ENCODE measurements around the gene KLB. TPM values are rescaled to one million over a fixed set of nuclear protein-coding genes. Genes with fewer than 3 reads are reported as not detected.
A peak's percentile ranks its signal among the peaks of the same experiment; 100 is the strongest.

KLB gene
- total and polyA plus RNA-seq, 2 donors (not counting 1 experiment from before 2014, with no cell fraction given), result 0.09 TPM; not detected in 1

DNA sequence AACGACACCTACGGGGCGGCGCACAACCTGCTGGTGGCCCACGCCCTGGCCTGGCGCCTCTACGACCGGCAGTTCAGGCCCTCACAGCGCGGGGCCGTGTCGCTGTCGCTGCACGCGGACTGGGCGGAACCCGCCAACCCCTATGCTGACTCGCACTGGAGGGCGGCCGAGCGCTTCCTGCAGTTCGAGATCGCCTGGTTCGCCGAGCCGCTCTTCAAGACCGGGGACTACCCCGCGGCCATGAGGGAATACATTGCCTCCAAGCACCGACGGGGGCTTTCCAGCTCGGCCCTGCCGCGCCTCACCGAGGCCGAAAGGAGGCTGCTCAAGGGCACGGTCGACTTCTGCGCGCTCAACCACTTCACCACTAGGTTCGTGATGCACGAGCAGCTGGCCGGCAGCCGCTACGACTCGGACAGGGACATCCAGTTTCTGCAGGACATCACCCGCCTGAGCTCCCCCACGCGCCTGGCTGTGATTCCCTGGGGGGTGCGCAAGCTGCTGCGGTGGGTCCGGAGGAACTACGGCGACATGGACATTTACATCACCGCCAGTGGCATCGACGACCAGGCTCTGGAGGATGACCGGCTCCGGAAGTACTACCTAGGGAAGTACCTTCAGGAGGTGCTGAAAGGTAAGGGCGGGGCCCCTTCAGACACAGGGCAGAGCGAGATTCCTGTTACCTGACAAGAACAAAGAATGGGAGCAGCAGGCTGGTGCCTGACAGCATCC is 40.3 kb downstream of the KLB start:
- peak overlapping the region; percentile 66 for H2AFZ ChIP-seq (ENCODE audit: insufficient read depth, low read depth, low read length, poor library complexity, severe bottlenecking)

More for the DNA sequence above, 40.3 kb downstream of the KLB start:
- Mint-ChIP-seq H3K27ac (peak overlapping the region; percentile 91), H3K4me3 (peak overlapping the region; percentile 89), H3K4me1 (peaks cover 23% of the 10 kb centered on the region), H3K27me3 (no peaks in the 10 kb centered on the region), H3K9me3 (ENCODE audit: insufficient read depth) (no peaks in the 10 kb centered on the region)
- H3K9ac ChIP-seq (ENCODE audit: low read length), result peak overlapping the region; percentile 64
- H3K36me3 ChIP-seq (replicated peaks in 1 of 2; ENCODE audit: control extremely low read depth in 1 of 2, control insufficient read depth in 1 of 2, extremely low read depth in 1 of 2, insufficient read depth in 2 of 2, low read length in 1 of 2), result peaks cover 0 to 11% of the 10 kb centered on the region in 2 experiments
- H4K20me1 ChIP-seq (ENCODE audit: control insufficient read depth, insufficient read depth, low read length, poor library complexity, severe bottlenecking), result peaks cover under 1% of the 10 kb centered on the region
- POLR2A ChIA-PET, result interaction anchor here (0.5 to 2.7 kb wide), 5 partner anchors 9 to 188 kb away, joined by 3 to 23 read pairs (median 5); partner anchors contain the start of genes LIAS and RPL9
- no peak for TF ChIP-seq EZH2 (IDR thresholded peaks at IDR 0.05; ENCODE audit: borderline replicate concordance, insufficient read depth, low read depth, low read length, poor library complexity, severe bottlenecking)
- TF ChIP-seq, protein P1, sequence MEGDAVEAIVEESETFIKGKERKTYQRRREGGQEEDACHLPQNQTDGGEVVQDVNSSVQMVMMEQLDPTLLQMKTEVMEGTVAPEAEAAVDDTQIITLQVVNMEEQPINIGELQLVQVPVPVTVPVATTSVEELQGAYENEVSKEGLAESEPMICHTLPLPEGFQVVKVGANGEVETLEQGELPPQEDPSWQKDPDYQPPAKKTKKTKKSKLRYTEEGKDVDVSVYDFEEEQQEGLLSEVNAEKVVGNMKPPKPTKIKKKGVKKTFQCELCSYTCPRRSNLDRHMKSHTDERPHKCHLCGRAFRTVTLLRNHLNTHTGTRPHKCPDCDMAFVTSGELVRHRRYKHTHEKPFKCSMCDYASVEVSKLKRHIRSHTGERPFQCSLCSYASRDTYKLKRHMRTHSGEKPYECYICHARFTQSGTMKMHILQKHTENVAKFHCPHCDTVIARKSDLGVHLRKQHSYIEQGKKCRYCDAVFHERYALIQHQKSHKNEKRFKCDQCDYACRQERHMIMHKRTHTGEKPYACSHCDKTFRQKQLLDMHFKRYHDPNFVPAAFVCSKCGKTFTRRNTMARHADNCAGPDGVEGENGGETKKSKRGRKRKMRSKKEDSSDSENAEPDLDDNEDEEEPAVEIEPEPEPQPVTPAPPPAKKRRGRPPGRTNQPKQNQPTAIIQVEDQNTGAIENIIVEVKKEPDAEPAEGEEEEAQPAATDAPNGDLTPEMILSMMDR (IDR thresholded peaks at IDR 0.05), result peak; percentile 51
- peak overlapping the region; percentile 69 for H3K27ac ChIP-seq (ENCODE audit: low read length in 2 of 2)
- intact Hi-C loops (cut with micrococcal nuclease), result loop anchor here (1.0 to 2.0 kb wide), 4 partner anchors 11 to 264 kb away; partner anchors contain the start of genes RFC1, RPL9 and WDR19
- CTCF ChIA-PET, result interaction anchor here (0.7 to 3.4 kb wide), 6 partner anchors 9 to 688 kb away, joined by 3 to 13 read pairs (median 4); partner anchors contain the start of genes LIAS, RFC1, RPL9 and TLR10
- H3K4me1 ChIP-seq (ENCODE audit: control insufficient read depth in 2 of 2, insufficient read depth in 2 of 2, low read length in 2 of 2), result peaks cover 13 to 18% of the 10 kb centered on the region in 2 donors
- H3K9me3 ChIP-seq (ENCODE audit: control extremely low read depth in 1 of 3, control insufficient read depth in 2 of 3, insufficient read depth in 1 of 3, low read length in 2 of 3), result peaks cover 0 to 11% (median 0%) of the 10 kb centered on the region in 3 donors
- H3K4me2 ChIP-seq (replicated peaks; ENCODE audit: low read depth, low read length, poor library complexity, severe bottlenecking), result peak overlapping the region; percentile 89
- DNase-seq (peak; percentile 94), ATAC-seq (ENCODE audit: low read depth) (peak; percentile 94)
- H3K79me2 ChIP-seq (ENCODE audit: control insufficient read depth, insufficient read depth, low read length), result no peaks in the 10 kb centered on the region
- H3K27me3 ChIP-seq (replicated peaks in 1 of 4; ENCODE audit: control extremely low read depth in 1 of 4, control insufficient read depth in 3 of 4, insufficient read depth in 4 of 4, low read length in 3 of 4), result no peaks in the 10 kb centered on the region
- peak overlapping the region; percentile 12 to 64 (median 52) for H3K4me3 ChIP-seq (ENCODE audit: control extremely low read depth in 1 of 5, extremely low read depth in 1 of 5, insufficient read depth in 1 of 5, low read depth in 2 of 5, low read length in 4 of 5)
- 15% methylated on average over 61 of the region's 61 CpGs for WGBS (ENCODE audit: insufficient coverage)

Data from B cell (primary cell).